ENCODE results near the gene OR11H7.
"Not testable (repeated sequence)": the region's sequence is repeated elsewhere in the genome, so short reads cannot be mapped to it uniquely, and the experiment has no call there.

GRCh38 chr14:20264361-20264760, 35.6 kb downstream of the OR11H7 start:
- not testable (repeated sequence) for TF ChIP-seq CBX5 (IDR thresholded peaks at IDR 0.05; ENCODE audit: borderline replicate concordance, low read depth); STAT6 (CRISPR knock-in tag; IDR thresholded peaks at IDR 0.05); GATA2 (CRISPR knock-in tag; IDR thresholded peaks at IDR 0.05); FOXM1 (IDR thresholded peaks at IDR 0.05; ENCODE audit: low read depth); FOXM1 (CRISPR knock-in tag; IDR thresholded peaks at IDR 0.05; ENCODE audit: low read depth); TARDBP (IDR thresholded peaks at IDR 0.05)
